GM19324 (cell line): ENCODE results near the gene AMOT.

Experiments used
- ATAC-seq: cut with Tn5 transposase; IDR thresholded peaks from one replicate; pipeline ENCODE4 v1.9.1; 2021; ENCODE audit warnings: mild to moderate bottlenecking, moderate library complexity; ENCODE audit not compliant: unreplicated experiment, low FRiP score

AMOT gene

DNA sequence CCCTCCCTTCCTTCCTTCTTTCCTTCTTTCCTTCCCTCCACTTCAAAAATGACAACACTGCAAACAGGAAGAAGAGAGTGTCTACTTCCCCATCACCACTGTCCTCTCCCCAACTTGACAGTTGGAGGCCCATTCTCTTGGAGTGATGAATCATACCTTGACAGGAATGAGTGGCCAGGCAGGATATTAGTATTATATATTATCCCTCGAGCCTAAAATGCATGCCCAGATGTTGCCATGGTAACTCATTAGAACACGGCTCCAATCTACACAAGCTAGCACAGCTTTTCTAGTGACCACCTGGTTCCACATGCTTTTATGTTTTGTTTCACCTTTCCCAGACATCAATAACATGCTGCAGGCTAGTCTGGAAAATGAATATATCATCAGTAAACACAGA is 89.6 kb downstream of the AMOT start:
- ATAC-seq = no peak

GRCh38 chrX:112746812-112747595 is 93.6 kb downstream of the AMOT start:
- ATAC-seq = no peak

DNA sequence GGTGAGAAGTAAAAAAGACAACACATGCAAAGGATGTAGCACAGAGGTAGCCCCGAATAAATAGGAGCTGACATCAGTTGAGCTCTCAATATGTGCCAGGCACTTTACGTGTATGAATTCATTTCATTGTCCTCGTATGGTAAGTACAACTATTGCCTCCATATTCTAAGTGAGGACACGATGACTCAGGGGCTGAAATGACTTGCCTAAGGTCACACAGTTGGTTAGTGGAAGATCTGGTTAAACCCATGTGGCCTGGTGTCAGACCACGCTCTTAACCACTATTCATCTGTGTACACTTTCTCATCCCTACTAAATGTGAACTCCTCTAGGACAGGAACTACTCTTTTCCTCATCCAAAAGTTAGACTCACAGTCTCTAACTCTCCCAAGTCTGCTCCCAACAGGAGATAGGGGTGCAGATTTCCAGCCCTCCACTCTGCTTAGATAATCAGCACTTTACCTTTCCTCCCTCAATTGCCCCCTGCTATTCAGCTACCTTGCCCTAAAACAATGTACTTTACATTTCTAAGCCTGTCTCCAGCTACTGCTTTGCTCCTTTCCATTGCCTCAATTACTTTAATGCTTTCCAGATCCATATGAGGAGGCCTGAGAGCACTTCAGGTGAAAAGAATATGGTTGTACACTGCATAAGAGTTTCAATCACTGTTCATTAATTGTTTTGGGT is 102.1 kb downstream of the AMOT start:
- ATAC-seq = no peak

- ATAC-seq = no peak
These were observed 104.3 kb downstream of the AMOT start for GRCh38 chrX:112736310-112736709.

- no peak for ATAC-seq
These were observed 105.5 kb downstream of the AMOT start for GRCh38 chrX:112735147-112735546.

GRCh38 chrX:112734290-112734689 is 106.3 kb downstream of the AMOT start:
- ATAC-seq = no peak

- ATAC-seq = no peak
These were observed 108.8 kb downstream of the AMOT start for GRCh38 chrX:112731793-112732192.
